Lung (tissue), 12 donors: ENCODE data around the gene OTUD3. TPM values are rescaled to one million over a fixed set of nuclear protein-coding genes. Genes with fewer than 3 reads are reported as not detected.
"Not testable (repeated sequence)": the region's sequence is repeated elsewhere in the genome, so short reads cannot be mapped to it uniquely, and the experiment has no call there.

ENCODE experiments used
- ATAC-seq: fragments of 200-7000 bp; cut with Tn5 transposase; one replicate; pipeline ENCODE4 v1.9.1; 2020; ENCODE audit warnings: moderate number of reproducible peaks; ENCODE audit not compliant: insufficient read depth, low FRiP score
- DNase-seq, 3 donors: peaks; one replicate each; pipeline ENCODE4 v3.0.0-alpha.2; 2013 to 2017
- H3K27ac ChIP-seq, 2 donors: one replicate each; pipeline ENCODE4 v1.5.1; 2013; ENCODE audit warnings: mild to moderate bottlenecking in 2 of 2, moderate library complexity in 2 of 2, control low read depth in 1 of 2, inconsistent platforms in 1 of 2, low read depth in 1 of 2, low read length in 1 of 2
- H3K27me3 ChIP-seq, 3 donors: one replicate each; pipeline ENCODE4 v1.5.1; 2013; ENCODE audit warnings: low read length in 2 of 3; ENCODE audit not compliant: control insufficient read depth in 3 of 3, insufficient read depth in 3 of 3
- H3K36me3 ChIP-seq, 4 donors: one replicate each; pipeline ENCODE4 v1.5.1; 2013; ENCODE audit warnings: low read length in 4 of 4, mild to moderate bottlenecking in 1 of 4, moderate library complexity in 1 of 4; ENCODE audit not compliant: control insufficient read depth in 4 of 4, insufficient read depth in 4 of 4
- H3K4me1 ChIP-seq, 5 donors: one replicate each; pipeline ENCODE4 v1.5.1; 2013; ENCODE audit warnings: low read length in 5 of 5, mild to moderate bottlenecking in 2 of 5, moderate library complexity in 1 of 5; ENCODE audit not compliant: control insufficient read depth in 5 of 5, insufficient read depth in 5 of 5
- H3K4me3 ChIP-seq: one replicate; pipeline ENCODE4 v1.5.1; 2013; ENCODE audit warnings: mild to moderate bottlenecking, control low read depth, moderate library complexity
- H3K9ac ChIP-seq, 2 donors: one replicate each; pipeline ENCODE4 v1.5.1; 2013; ENCODE audit warnings: low read length in 2 of 2, control low read depth in 1 of 2; ENCODE audit not compliant: insufficient read depth in 1 of 2
- H3K9me3 ChIP-seq, 4 donors: one replicate each; pipeline ENCODE4 v1.5.1; 2013; ENCODE audit warnings: low read length in 3 of 4, mild to moderate bottlenecking in 1 of 4, moderate library complexity in 1 of 4; ENCODE audit not compliant: control insufficient read depth in 4 of 4, insufficient read depth in 3 of 4
- CTCF ChIP-seq: IDR thresholded peaks from 2 replicates; pipeline ENCODE4 v1.5.1; 2012; ENCODE audit warnings: mild to moderate bottlenecking; ENCODE audit errors: control extremely low read depth, extremely low read depth
- WGBS, 2 donors: extraction: QIAGEN DNeasy Blood & Tissue Kit; methylation state at CpG; one replicate each; pipeline ENCODE4 v1.1.7; 2013; 5-methylcytosine and 5-hydroxymethylcytosine counted together
- polyA plus RNA-seq, 2 donors: library from polyadenylated mRNA; stranded (reverse); fragments of 200-250 nt; gene quantifications; one replicate each; pipeline ENCODE4 v1.2.1, GENCODE V29; 2013
- total RNA-seq, 2 donors: library from RNA; depleted of rRNA in 1 of 2; stranded (reverse); fragments of >200 nt in 1 of 2; gene quantifications; one replicate each; pipeline ENCODE4 v1.2.1, GENCODE V29; 2014 to 2021
- donor health status: control.
- donor health status: control.
- donor health status: Bipolar disorder and iron deficiency.
- donor health status: healthy.
- donor health status: DM: yes; HTN: yes; CAD: no.

OTUD3 gene
- total and polyA plus RNA-seq, 4 donors = 1.7 to 8.6 (median 6.7) TPM

DNA sequence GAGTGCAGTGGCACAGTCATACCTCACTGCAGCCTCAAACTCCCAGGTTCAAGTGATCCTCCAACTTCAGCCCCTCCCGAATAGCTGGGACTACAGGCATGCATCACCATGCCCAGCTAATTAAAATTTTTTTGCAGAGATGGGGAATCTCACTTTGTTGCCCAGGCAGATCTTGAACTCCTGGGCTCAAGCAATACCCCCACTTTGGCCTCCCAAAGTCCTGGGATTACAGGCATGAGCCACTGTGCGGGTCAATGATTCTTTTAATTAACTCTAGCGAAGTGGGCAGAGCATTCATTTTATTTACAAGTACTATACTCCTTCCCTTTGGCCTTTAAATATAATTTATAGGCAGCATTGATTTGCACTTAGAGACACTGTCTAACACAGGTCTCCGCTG is 2.5 kb upstream of the OTUD3 start:
- no peak for ATAC-seq

GRCh38 chr1:19880841-19881240 is 1.4 kb upstream of the OTUD3 start:
- not testable (repeated sequence) for H3K27me3 ChIP-seq, H3K27ac ChIP-seq, H3K36me3 ChIP-seq, H3K4me3 ChIP-seq, H3K9me3 ChIP-seq, ATAC-seq, H3K9ac ChIP-seq, DNase-seq
- peaks cover 2 to 16% (median 13%) of the 10 kb centered on the region in 5 donors for H3K4me1 ChIP-seq
- WGBS, 2 donors = 82 to 88% methylated on average over 5 of the region's 5 CpGs

More for the DNA sequence above, 2.5 kb upstream of the OTUD3 start:
- Histone ChIP-seq H3K36me3 (no peaks in the 10 kb centered on the region), H3K27me3 (no peaks in the 10 kb centered on the region), H3K27ac (no peak overlapping the region), H3K4me1 (peaks cover 0 to 16% (median 13%) of the 10 kb centered on the region in 5 donors), H3K4me3 (no peak overlapping the region), H3K9me3 (no peaks in the 10 kb centered on the region), H3K9ac (no peak overlapping the region)
- no peak for TF ChIP-seq CTCF
- no peak for DNase-seq
- WGBS, 2 donors = 92 to 94% methylated on average over 4 of the region's 4 CpGs

DNA sequence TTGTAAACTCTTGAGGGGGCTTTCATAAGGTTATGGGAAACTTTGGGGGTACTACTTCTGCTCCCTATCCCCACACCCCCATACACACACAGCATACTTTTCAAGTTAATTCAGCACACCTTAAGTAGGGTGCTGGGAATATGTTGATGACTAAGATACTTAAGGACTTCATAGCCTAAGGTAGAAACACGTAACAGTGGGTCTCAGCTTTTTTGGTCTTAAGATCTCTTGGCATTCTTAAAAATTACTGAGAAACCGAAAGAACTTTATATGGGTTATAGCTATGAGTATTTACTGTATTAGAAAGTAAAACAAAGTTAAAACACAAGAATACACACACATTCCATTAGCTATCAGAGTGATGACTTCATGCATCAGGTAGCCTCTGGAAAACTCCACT is 2.1 kb downstream of the OTUD3 start:
- H3K36me3 ChIP-seq = no peaks in the 10 kb centered on the region
- no peak for TF ChIP-seq CTCF
- peaks cover 4 to 19% (median 13%) of the 10 kb centered on the region in 5 donors for H3K4me1 ChIP-seq
- no peak overlapping the region for H3K27ac ChIP-seq
- 72 to 88% methylated on average over 2 of the region's 2 CpGs for WGBS, 2 donors
- H3K27me3 ChIP-seq = no peaks in the 10 kb centered on the region
- H3K4me3 ChIP-seq = no peak overlapping the region
- no peak for DNase-seq
- no peaks in the 10 kb centered on the region for H3K9me3 ChIP-seq
- no peak overlapping the region for H3K9ac ChIP-seq
- no peak for ATAC-seq

- ATAC-seq (no peak), DNase-seq (no peak)
- 66 to 81% methylated on average over 2 of the region's 2 CpGs for WGBS, 2 donors
- Histone ChIP-seq H3K27ac (no peak overlapping the region), H3K27me3 (no peaks in the 10 kb centered on the region), H3K4me3 (no peak overlapping the region), H3K4me1 (peaks cover 4 to 21% (median 13%) of the 10 kb centered on the region in 5 donors), H3K9ac (no peak overlapping the region), H3K9me3 (no peaks in the 10 kb centered on the region), H3K36me3 (peaks cover 0 to 5% (median 3%) of the 10 kb centered on the region in 4 donors)
- TF ChIP-seq CTCF = no peak
These were observed 3.6 kb downstream of the OTUD3 start for GRCh38 chr1:19885821-19886220.
